Fibroblast of mammary gland (primary cell): ENCODE results near the gene GCH1.
"Not testable (repeated sequence)": the region's sequence is repeated elsewhere in the genome, so short reads cannot be mapped to it uniquely, and the experiment has no call there.

Experiments
- DNase-seq: peaks from one replicate; pipeline ENCODE4 v3.0.0-alpha.2; 2010; ENCODE audit warnings: low read depth
- H3K4me3 ChIP-seq: 2 replicates; pipeline ENCODE4 v1.5.1; 2011; ENCODE audit warnings: low read depth, mild to moderate bottlenecking, low read length, moderate library complexity; ENCODE audit not compliant: control insufficient read depth
- TF ChIP-seq, protein P1 (sequence below): conservative IDR thresholded peaks from 2 replicates; pipeline ENCODE4 v1.5.1; 2011; ENCODE audit warnings: low read depth, low read length, inconsistent platforms; ENCODE audit not compliant: control insufficient read depth, insufficient read depth

Gene GCH1

DNA sequence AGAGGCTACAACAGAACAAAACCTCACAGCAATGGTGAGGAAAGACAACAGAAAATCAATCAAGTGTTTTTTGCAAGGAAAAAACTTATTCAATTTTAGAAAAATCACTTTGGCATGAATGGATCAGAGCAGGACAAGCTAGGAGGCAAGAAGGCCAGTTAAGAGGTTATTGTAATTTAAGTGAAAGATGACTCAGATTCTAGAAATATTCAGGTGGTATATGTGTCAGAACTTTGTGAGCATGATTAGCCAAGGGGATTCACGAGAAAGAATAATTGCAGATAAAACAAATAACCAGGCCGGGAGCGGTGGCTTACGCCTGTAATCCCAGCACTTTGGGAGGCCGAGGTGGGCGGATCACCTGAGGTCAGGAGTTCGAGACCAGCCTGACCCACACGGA lies 12.7 kb downstream of the GCH1 start:
- TF ChIP-seq, protein P1, sequence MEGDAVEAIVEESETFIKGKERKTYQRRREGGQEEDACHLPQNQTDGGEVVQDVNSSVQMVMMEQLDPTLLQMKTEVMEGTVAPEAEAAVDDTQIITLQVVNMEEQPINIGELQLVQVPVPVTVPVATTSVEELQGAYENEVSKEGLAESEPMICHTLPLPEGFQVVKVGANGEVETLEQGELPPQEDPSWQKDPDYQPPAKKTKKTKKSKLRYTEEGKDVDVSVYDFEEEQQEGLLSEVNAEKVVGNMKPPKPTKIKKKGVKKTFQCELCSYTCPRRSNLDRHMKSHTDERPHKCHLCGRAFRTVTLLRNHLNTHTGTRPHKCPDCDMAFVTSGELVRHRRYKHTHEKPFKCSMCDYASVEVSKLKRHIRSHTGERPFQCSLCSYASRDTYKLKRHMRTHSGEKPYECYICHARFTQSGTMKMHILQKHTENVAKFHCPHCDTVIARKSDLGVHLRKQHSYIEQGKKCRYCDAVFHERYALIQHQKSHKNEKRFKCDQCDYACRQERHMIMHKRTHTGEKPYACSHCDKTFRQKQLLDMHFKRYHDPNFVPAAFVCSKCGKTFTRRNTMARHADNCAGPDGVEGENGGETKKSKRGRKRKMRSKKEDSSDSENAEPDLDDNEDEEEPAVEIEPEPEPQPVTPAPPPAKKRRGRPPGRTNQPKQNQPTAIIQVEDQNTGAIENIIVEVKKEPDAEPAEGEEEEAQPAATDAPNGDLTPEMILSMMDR = no peak
- no peak overlapping the region for H3K4me3 ChIP-seq
- DNase-seq = no peak

DNA sequence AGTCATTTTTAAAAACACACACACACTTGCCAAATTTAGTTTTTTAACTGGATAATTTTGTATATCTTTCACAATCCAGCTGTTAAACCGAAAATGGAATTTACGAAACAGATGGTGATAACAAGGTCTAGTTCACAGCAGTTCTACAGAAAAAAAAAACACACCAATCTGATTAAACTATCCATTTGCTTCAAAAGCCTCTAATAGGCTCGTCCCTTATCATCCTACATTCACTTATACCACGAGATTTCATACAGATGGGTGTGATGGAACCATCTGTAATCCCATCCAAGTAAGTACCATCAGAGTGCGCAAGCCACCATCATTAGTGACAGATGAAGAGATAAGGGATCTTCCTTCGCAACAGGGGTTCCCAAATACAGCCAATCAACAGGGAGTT lies 20.1 kb downstream of the GCH1 start:
- TF ChIP-seq, protein P1 = no peak

DNA sequence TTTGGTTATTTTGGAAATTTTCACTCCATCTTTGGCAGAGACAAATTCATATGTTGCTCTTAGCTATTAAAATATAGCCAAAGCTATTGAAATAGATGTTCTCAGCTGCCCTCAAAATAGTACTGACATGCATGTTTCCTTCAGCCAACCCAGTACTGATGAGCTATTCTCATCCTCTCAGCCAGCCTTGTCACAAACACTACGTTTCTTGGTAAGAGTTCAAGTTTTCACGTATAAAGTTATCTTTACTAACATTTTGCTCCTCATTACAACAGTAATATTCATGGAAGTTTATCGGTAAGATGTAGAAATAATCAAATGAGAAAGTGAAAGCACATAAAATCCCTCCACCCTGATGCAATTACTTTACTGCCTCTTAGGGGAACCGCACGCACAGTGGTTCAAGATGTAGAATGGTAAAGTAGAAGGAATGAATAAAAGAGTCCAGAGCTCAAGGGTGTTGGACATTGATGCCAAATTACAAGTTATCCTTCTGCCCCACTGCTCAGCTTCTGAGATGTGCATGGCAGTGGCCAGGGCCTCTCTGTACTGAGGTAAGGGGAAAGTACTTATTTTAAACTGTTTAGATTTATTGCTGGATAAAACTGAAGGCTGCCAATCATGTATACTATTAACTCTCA lies 20.7 kb downstream of the GCH1 start:
- TF ChIP-seq, protein P1 = no peak
- peak overlapping the region; percentile 55 for H3K4me3 ChIP-seq
- DNase-seq = peak; percentile 45

More for the DNA sequence above, 20.1 kb downstream of the GCH1 start:
- H3K4me3 ChIP-seq = no peak overlapping the region
- no peak for DNase-seq

DNA sequence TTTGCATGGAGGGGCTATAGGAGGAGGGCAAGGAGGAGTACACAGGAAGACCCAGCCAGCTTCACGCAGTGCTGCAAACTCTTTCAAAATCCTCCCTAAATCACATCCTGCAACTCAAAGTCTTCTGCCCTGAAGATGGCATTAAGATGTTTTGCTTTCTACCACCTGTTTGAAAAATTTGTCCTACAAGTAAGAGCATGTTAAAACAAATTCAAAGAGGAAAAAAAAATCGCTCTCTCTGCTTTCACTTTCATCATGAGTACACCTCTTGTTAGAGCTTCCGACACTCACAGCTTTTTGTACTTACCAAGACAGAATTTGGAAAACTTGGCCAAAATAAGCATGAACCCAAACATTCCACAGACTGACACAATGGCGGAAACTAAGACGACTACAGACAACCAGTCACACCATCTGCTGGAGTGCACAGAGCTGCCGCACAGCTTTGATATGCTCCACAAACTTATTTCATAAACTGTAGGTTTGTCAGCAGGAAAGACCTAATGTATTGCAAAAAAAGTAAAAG lies 21.3 kb downstream of the GCH1 start:
- H3K4me3 ChIP-seq = peak overlapping the region; percentile 55
- peak; percentile 56 for DNase-seq
- TF ChIP-seq, protein P1 = no peak

DNA sequence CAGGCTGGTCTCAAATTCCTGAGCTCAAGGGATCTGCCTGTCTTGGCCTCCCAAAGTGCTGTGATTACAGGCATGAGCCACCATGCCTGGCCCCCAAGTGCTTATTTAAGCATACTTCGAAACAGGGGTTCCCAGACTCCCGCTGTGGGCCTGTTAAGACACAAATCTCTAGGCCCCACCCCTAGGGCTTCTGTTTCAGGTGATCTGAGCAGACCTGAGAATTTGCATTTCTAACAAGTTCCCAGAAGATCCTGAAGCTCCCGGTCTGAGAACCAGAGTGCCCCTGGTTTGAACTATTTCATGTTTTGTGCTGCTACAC lies 25.0 kb downstream of the GCH1 start:
- TF ChIP-seq, protein P1 = no peak
- no peak for DNase-seq
- no peak overlapping the region for H3K4me3 ChIP-seq

DNA sequence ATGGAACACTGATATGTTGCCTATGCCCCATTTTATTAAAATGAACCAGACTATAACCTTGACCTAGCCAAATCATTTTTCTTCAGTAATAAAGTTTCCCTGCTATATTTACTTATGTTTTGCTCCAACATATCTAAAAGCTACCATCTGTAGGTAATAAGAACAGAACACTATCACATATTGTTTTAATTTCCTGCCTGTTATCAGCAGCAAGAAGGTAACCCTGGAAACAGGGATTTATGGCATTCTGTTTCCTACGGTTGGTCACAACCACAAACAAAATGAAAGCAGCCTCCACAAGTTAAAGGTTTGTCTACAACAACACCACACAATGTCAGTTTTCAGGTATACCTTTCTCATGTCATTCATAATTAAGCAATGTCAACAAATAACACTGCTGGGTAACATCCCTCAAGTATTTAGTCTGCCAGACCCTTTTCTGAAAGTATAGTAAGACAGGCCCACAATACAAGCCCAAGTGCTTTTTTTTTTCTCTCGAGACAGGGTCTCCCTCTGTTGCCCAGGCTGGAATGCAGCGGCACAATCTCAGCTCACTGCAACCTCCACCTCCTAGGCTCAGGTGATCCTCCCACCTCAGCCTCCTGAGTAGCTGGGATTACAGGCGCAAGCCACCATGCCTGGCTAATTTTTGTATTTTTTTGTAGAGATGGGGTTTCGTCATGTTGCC lies 25.5 kb downstream of the GCH1 start:
- TF ChIP-seq, protein P1 = no peak
- DNase-seq = peak; percentile 17

DNA sequence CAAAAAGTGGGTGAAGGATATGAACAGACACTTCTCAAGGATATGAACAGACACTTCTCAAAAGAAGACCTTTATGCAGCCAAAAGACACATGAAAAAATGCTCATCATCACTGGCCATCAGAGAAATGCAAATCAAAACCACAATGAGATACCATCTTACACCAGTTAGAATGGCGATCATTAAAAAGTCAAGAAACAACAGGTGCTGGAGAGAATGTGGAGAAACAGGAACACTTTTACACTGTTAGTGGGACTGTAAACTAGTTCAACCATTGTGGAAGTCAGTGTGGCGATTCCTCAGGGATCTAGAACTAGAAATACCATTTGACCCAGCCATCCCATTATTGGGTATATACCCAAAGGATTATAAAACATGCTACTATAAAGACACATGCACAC lies 27.0 kb downstream of the GCH1 start:
- DNase-seq, H3K4me3 ChIP-seq: not testable (repeated sequence)

More for the DNA sequence above, 25.5 kb downstream of the GCH1 start:
- H3K4me3 ChIP-seq = no peak overlapping the region

DNA sequence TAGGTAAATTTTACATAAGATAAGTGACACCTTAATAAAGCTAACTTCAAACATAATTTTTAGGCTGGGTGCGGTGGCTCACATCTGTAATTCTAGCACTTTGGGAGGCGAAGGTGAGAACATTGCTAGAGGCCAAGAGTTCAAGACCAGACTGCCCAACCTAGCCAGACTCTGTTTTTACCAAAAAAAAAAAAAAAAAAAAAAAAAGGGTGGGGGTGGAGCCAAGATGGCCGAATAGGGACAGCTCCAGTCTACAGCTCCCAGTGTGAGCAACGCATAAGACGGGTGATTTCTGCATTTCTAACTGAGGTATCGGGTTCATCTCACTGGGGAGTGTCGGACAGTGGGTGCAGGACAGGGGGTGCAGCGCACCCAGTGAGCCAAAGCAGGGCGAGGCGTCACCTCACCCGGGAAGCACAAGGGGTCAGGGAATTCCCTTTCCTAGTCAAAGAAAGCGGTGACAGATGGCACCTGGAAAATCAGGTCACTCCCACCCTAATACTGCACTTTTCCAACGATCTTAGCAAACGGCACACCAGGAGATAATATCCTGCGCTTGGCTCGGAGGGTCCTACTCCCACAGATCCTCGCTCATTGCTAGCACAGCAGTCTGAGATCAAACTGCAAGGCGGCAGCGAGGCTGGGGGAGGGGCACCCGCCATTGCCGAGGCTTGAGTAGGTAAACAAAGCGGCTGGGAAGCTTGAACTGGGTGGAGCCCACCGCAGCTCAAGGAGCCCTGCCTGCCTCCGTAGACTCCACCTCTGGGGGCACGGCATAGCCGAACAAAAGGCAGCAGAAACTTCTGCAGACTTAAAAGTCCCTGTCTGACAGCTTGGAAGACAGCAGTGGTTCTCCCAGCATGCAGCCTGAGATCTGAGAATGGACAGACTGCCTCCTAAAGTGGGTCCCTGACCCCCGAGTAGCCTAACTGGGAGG lies 32.2 kb downstream of the GCH1 start:
- H3K4me3 ChIP-seq = peak overlapping the region; percentile 29
- DNase-seq = peak; percentile 1
